Immature natural killer cell (primary cell): ENCODE measurements around the gene CATSPERD. TPM values are rescaled to one million over a fixed set of nuclear protein-coding genes. Genes with fewer than 3 reads are reported as not detected.
"Not testable (repeated sequence)": the region's sequence is repeated elsewhere in the genome, so short reads cannot be mapped to it uniquely, and the experiment has no call there.

ENCODE experiments used
- DNase-seq, 3 donors: peaks; one replicate each; pipeline ENCODE4 v3.0.0; 2022; ENCODE audit warnings: mixed read lengths in 1 of 3
- H3K27ac Mint-ChIP-seq, 6 donors: one replicate each; pipeline ENCODE4 v1.8.0; 2020; ENCODE audit warnings: mixed read lengths in 6 of 6, mild to moderate bottlenecking in 5 of 6, inconsistent platforms in 4 of 6, moderate library complexity in 3 of 6
- H3K27me3 Mint-ChIP-seq, 3 donors: one replicate each; pipeline ENCODE4 v1.8.0; 2020 to 2021; ENCODE audit warnings: low read depth in 3 of 3, mild to moderate bottlenecking in 3 of 3, mixed read lengths in 3 of 3, moderate library complexity in 3 of 3, inconsistent platforms in 1 of 3
- H3K36me3 Mint-ChIP-seq, 3 donors: one replicate each; pipeline ENCODE4 v1.8.0; 2020; ENCODE audit warnings: mixed read lengths in 3 of 3, inconsistent platforms in 2 of 3, mild to moderate bottlenecking in 2 of 3
- H3K4me1 Mint-ChIP-seq, 2 donors: one replicate each; pipeline ENCODE4 v1.8.0; 2020; ENCODE audit warnings: inconsistent platforms in 2 of 2, mild to moderate bottlenecking in 2 of 2, mixed read lengths in 2 of 2, moderate library complexity in 1 of 2
- H3K4me3 Mint-ChIP-seq, 5 donors: one replicate each; pipeline ENCODE4 v1.8.0; 2020; ENCODE audit warnings: mild to moderate bottlenecking in 5 of 5, mixed read lengths in 5 of 5, inconsistent platforms in 3 of 5, moderate library complexity in 3 of 5
- H3K9me3 Mint-ChIP-seq, 6 donors: one replicate each; pipeline ENCODE4 v1.8.0; 2020; ENCODE audit warnings: mild to moderate bottlenecking in 6 of 6, mixed read lengths in 6 of 6, inconsistent platforms in 4 of 6, moderate library complexity in 3 of 6
- polyA plus RNA-seq, 3 donors: library from polyadenylated mRNA; unstranded; fragments of 300-500 nt; fragmentation: Illumina TruSeq; gene quantifications; one replicate each; pipeline ENCODE4 v1.2.3, GENCODE V29; 2021

The CATSPERD gene
- polyA plus RNA-seq, 3 donors from 2014 or later, result not detected

- peak overlapping the region; percentile 87 to 98 (median 90) for H3K4me3 Mint-ChIP-seq
- H3K36me3 Mint-ChIP-seq, result no peaks in the 10 kb centered on the region
- H3K27ac Mint-ChIP-seq, result peak overlapping the region; percentile 94 to 99 (median 98)
- DNase-seq, result no peak
- peaks cover 9 to 16% (median 13%) of the 10 kb centered on the region in 3 donors for H3K27me3 Mint-ChIP-seq
- no peaks in the 10 kb centered on the region for H3K9me3 Mint-ChIP-seq
- H3K4me1 Mint-ChIP-seq, result peaks cover 23 to 32% of the 10 kb centered on the region in 2 donors
Measured at GRCh38 chr19:5680084-5680436, 40.4 kb upstream of the CATSPERD start.

- H3K4me1 Mint-ChIP-seq, result peaks cover 23 to 32% of the 10 kb centered on the region in 2 donors
- H3K36me3 Mint-ChIP-seq, result no peaks in the 10 kb centered on the region
- peak; percentile 99 for DNase-seq
- H3K9me3 Mint-ChIP-seq, result no peaks in the 10 kb centered on the region
- peak within 1 kb of the TSS; percentile 95 to 99 (median 98) for H3K27ac Mint-ChIP-seq
- H3K4me3 Mint-ChIP-seq, result peak within 1 kb of the TSS; percentile 87 to 98 (median 90)
- H3K27me3 Mint-ChIP-seq, result peaks cover 9 to 16% (median 13%) of the 10 kb centered on the region in 3 donors
Measured at GRCh38 chr19:5680437-5681368, 39.7 kb upstream of the CATSPERD start, which contains the start of the genes HSD11B1L and MICOS13. Gene HSD11B1L, plus strand, starts transcription at chr19:5681027. Its CDS starts 3,806 bp downstream, at chr19:5684833. Gene MICOS13, minus strand, starts transcription at chr19:5680516. Its CDS starts 30 bp downstream, at chr19:5680486.

- DNase-seq, result no peak
- Mint-ChIP-seq H3K4me1 (peaks cover 29 to 40% of the 10 kb centered on the region in 2 donors), H3K9me3 (no peaks in the 10 kb centered on the region), H3K27me3 (peaks cover 9 to 16% (median 13%) of the 10 kb centered on the region in 3 donors), H3K4me3 (peak overlapping the region; percentile 78 to 86 (median 84)), H3K27ac (peak overlapping the region; percentile 10 to 95 (median 84)), H3K36me3 (no peaks in the 10 kb centered on the region)
Measured at GRCh38 chr19:5681391-5682106, 38.9 kb upstream of the CATSPERD start.

- no peaks in the 10 kb centered on the region for H3K36me3 Mint-ChIP-seq
- no peaks in the 10 kb centered on the region for H3K9me3 Mint-ChIP-seq
- no peak for DNase-seq
- H3K4me3 Mint-ChIP-seq, result peak overlapping the region; percentile 78 to 86 (median 84)
- H3K4me1 Mint-ChIP-seq, result peaks cover 30 to 43% of the 10 kb centered on the region in 2 donors
- H3K27ac Mint-ChIP-seq, result peak overlapping the region in 4 of 6 donors; percentile 63 to 95 (median 77)
- H3K27me3 Mint-ChIP-seq, result peaks cover 9 to 16% (median 13%) of the 10 kb centered on the region in 3 donors
Measured at GRCh38 chr19:5682107-5682482, 38.3 kb upstream of the CATSPERD start.

DNA sequence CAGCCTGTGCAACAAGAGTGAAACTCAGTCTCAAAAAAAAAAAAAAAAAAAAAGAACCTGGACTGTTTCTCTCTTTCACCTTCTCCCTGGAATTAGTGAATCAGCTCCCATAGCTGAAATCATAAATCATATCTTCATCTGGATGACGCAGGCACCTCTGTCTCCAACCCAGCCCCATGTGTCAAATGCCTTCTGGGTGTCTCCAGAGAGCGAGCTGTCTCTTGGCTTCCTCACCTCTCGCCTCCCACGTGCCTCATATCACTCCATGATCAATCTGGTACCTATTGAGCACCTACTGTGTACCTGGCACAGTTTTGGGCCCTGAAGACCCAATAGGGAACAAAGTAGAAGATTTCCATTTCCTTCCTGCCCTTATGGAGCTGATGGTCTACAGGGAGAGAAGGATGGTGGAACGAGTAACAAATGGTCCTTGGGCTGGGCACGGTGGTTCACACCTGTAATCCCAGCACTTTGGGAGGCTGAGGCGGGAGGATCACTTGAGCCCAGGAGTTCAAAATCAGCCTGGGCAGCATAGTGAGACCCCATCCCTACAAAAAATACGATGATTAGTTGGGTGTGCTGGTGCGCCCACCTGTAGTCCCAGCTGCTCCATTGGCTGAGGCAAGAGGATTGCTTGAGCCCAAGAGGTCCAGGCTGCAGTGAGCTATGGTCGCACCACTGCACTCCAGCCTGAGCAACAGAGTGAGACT lies 37.1 kb upstream of the CATSPERD start:
- Mint-ChIP-seq H3K27me3 (peaks cover 9 to 16% (median 13%) of the 10 kb centered on the region in 3 donors), H3K4me3 (peak overlapping the region in 2 of 5 donors; percentile 31 to 62), H3K4me1 (peaks cover 33 to 47% of the 10 kb centered on the region in 2 donors), H3K36me3 (no peaks in the 10 kb centered on the region), H3K9me3 (no peaks in the 10 kb centered on the region), H3K27ac (peak overlapping the region in 3 of 6 donors; percentile 7 to 60 (median 43))
- DNase-seq, result no peak

DNA sequence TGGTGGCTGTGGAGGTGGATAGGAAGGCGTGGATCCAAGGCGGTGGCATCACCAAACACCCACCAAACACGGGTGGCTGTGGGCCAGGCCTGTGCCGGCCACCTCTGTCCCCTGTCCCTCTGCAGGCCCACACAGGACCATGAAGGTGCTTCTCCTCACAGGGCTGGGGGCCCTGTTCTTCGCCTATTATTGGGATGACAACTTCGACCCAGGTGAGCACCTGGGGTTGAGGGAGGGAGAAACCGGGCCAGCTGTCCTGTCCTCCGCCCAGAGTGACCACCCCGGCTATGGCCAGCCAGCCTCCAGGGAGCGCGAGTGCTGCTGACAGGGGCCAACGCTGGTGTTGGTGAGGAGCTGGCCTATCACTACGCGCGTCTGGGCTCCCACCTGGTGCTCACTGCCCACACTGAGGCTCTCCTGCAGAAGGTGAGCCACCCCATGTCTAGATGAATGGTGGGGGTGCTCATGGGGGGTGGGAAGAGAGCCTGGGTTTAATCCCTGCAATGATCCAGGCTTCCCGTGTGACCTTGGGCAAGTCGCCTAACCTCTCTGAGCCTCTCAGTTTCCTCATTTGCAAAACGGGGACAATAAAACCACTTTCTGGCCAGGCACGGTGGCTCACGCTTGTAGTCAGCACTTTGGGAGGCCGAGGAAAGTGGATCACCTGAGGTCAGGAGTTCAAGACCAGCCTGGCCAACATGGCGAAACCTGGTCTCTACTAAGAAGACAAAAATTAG lies 35.6 kb upstream of the CATSPERD start:
- no peaks in the 10 kb centered on the region for H3K36me3 Mint-ChIP-seq
- peaks cover 30 to 43% of the 10 kb centered on the region in 2 donors for H3K4me1 Mint-ChIP-seq
- H3K4me3 Mint-ChIP-seq, result no peak overlapping the region
- DNase-seq, result no peak
- peaks cover 10 to 16% (median 15%) of the 10 kb centered on the region in 3 donors for H3K27me3 Mint-ChIP-seq
- no peak overlapping the region for H3K27ac Mint-ChIP-seq
- H3K9me3 Mint-ChIP-seq, result no peaks in the 10 kb centered on the region

DNA sequence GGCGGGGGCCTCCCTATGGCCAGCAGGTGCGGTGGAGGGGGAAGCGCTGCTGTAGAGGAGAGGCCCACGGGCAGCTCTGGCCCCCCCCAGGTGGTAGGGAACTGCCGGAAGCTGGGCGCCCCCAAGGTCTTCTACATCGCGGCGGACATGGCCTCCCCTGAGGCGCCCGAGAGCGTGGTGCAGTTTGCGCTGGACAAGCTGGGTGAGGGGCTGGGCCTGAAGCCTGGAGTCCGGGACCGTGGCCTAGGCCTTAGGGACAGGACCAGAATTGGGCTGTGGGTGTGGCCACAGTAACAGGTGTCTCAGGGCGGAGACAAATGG lies 34.2 kb upstream of the CATSPERD start:
- H3K9me3 Mint-ChIP-seq, result no peaks in the 10 kb centered on the region
- DNase-seq, result no peak
- H3K36me3 Mint-ChIP-seq, result no peaks in the 10 kb centered on the region
- peaks cover 11 to 19% (median 18%) of the 10 kb centered on the region in 3 donors for H3K27me3 Mint-ChIP-seq
- peak overlapping the region; percentile 61 to 94 (median 85) for H3K27ac Mint-ChIP-seq
- H3K4me1 Mint-ChIP-seq, result peaks cover 35 to 46% of the 10 kb centered on the region in 2 donors
- peak overlapping the region; percentile 82 to 90 (median 85) for H3K4me3 Mint-ChIP-seq

- H3K36me3 Mint-ChIP-seq, result no peaks in the 10 kb centered on the region
- peaks cover 11 to 16% (median 14%) of the 10 kb centered on the region in 3 donors for H3K27me3 Mint-ChIP-seq
- peaks cover 31 to 41% of the 10 kb centered on the region in 2 donors for H3K4me1 Mint-ChIP-seq
Measured at GRCh38 chr19:5686647-5687359, 33.6 kb upstream of the CATSPERD start.

DNA sequence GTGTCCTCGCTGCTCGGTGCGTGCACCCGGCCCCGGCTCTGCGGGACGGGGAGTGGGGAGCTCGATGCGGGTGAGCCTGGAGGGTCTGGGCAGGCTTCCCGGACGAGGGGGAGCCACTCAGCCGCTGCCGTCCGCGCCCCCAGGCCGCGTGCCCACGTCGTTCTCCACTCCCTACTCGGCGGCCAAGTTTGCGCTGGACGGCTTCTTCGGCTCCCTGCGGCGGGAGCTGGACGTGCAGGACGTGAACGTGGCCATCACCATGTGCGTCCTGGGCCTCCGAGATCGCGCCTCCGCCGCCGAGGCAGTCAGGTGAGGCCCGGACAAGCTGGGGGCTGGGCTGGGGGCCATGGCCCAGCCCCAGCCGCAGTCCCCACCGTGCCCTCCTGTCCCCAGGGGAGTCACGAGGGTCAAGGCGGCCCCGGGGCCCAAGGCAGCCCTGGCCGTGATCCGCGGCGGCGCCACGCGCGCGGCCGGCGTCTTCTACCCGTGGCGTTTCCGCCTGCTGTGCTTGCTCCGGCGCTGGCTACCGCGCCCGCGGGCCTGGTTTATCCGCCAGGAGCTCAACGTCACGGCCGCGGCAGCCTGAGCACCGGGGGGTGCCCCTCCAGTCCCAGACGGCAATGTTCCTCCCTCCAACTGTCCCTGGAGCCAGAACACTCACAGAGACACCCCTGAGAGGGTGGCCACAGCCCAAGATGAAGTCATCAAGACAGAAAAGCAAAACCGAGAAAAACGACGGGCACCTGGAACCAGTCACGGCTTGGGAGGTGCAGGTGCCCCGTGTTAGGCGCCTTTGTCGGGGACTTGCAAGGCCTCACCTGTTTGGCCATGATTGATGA lies 32.9 kb upstream of the CATSPERD start:
- Mint-ChIP-seq H3K27ac (no peak overlapping the region), H3K9me3 (no peaks in the 10 kb centered on the region), H3K36me3 (no peaks in the 10 kb centered on the region), H3K4me3 (peak overlapping the region; percentile 82 to 90 (median 85)), H3K27me3 (peaks cover 7 to 18% (median 14%) of the 10 kb centered on the region in 3 donors), H3K4me1 (peaks cover 34 to 36% of the 10 kb centered on the region in 2 donors)
- no peak for DNase-seq

More at GRCh38 chr19:5686647-5687359, 33.6 kb upstream of the CATSPERD start:
- Mint-ChIP-seq H3K9me3 (no peaks in the 10 kb centered on the region), H3K27ac (peak overlapping the region; percentile 61 to 94 (median 85)), H3K4me3 (peak overlapping the region; percentile 82 to 90 (median 85))
- peak; percentile 96 to 98 (median 97) for DNase-seq

- Mint-ChIP-seq H3K4me1 (peaks cover 36 to 38% of the 10 kb centered on the region in 2 donors), H3K27me3 (peaks cover 7 to 19% (median 14%) of the 10 kb centered on the region in 3 donors), H3K27ac (peak overlapping the region in 2 of 6 donors; percentile 46 to 57), H3K4me3 (peak overlapping the region; percentile 53 to 68 (median 64))
- not testable (repeated sequence) for H3K36me3 Mint-ChIP-seq, H3K9me3 Mint-ChIP-seq, DNase-seq
Measured at GRCh38 chr19:5688262-5688881, 32.1 kb upstream of the CATSPERD start.
